ENCODE measurements around the gene SDHAF1.

- TF ChIP-seq CTCF (IDR thresholded peaks at IDR 0.05) (no peak), POLR2AphosphoS5 (IDR thresholded peaks at IDR 0.05) (no peak), POLR2A (IDR thresholded peaks at IDR 0.05) (no peak)
Observed at GRCh38 chr19:35960432-35960972, 34.5 kb upstream of the SDHAF1 start.

All from stomach (tissue), 4 donors.